Measurements from ENCODE around the gene MATN3.
A peak's percentile ranks its signal among the peaks of the same experiment; 100 is the strongest.
"Not testable (repeated sequence)": the region's sequence is repeated elsewhere in the genome, so short reads cannot be mapped to it uniquely, and the experiment has no call there.

MATN3 gene, protein sequence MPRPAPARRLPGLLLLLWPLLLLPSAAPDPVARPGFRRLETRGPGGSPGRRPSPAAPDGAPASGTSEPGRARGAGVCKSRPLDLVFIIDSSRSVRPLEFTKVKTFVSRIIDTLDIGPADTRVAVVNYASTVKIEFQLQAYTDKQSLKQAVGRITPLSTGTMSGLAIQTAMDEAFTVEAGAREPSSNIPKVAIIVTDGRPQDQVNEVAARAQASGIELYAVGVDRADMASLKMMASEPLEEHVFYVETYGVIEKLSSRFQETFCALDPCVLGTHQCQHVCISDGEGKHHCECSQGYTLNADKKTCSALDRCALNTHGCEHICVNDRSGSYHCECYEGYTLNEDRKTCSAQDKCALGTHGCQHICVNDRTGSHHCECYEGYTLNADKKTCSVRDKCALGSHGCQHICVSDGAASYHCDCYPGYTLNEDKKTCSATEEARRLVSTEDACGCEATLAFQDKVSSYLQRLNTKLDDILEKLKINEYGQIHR

DNA sequence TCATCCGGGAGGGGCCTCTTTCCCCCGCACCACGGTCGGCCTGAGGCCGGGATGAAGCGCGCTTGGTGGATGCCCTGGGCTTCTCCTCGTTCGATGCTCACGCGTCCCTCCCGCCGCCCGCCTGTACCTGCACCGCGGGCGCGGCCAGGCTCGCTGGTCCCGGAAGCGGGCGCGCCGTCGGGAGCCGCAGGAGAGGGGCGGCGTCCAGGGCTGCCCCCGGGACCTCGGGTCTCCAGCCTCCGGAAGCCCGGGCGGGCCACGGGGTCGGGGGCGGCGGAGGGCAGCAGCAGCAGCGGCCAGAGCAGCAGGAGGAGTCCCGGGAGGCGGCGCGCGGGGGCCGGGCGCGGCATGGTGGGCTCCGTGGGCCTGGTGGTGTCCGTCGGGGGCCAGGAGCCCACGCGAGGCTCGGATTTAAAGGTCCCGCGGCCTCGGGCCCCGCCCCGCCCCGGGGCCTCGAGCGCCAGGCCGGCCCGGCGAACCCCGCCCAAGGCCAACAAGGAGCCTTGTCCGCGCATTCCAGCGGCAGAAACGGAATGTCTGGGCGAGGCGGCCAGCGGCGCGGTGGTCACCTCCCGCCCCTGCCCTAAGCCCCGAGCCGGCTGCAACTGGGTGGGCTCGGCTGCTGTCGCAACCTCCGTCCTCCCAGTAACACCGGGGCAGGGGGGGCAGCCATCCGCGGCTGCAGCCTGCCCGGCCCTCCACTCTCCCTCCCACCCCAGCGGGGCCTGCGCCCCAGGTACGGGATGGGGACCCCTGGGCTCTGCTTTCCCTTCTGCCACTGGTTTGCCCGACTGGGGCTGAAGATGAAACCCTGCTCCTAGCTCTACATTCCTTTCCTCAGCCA, at the start of gene MATN3:
Gene MATN3 (minus strand): TSS at position 387 of the 844 bp plus-strand sequence. CDS start 37 bp downstream, at position 350.
- no peak for DNase-seq

DNA sequence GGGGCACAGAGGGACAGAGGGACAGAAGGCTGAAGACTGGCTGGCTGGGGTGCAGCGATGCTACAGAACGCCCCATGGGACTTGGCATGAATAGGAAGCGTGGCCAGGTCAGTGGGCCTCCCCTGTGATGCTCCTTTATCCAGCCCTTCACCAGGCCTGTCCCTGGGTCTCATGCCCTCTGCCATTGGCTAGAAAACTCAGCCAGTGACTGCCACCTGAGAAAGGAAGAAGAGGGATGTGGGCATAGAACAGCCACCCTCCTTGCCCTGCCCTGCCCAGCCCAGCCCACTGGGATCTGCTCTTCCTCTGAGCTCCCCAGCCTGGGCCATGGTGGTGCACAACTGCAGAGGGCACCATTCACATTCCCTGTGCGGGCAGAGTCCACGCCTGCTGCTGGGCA, 49.5 kb upstream of the MATN3 start:
- no peak for DNase-seq

DNA sequence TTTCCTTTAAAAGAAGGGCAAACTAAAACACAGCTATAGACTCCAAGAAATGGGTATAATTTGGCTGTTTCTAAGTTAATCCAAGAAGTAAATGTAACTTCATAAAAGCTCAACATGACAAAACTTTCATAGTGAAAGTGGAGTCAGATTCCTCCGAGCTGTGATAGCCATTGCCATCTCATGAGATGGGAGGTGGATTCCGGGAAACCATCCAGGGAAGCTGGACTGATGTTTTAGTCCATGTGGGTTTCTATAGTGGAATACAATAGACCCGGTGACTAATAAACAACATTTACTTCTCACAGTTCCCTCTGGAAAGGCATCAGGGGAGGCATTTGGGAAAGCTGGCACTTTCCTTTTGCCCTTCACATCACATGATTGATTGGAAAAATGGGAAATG, 49.0 kb upstream of the MATN3 start:
- DNase-seq: no peak

- DNase-seq: no peak
Observed at GRCh38 chr2:20060106-20060505, 47.6 kb upstream of the MATN3 start.

- DNase-seq: no peak
Observed at GRCh38 chr2:20057268-20057667, 44.8 kb upstream of the MATN3 start.

GRCh38 chr2:20054931-20055330, 42.5 kb upstream of the MATN3 start:
- DNase-seq: no peak

- no peak for DNase-seq
Observed at GRCh38 chr2:20054119-20054518, 41.7 kb upstream of the MATN3 start.

DNA sequence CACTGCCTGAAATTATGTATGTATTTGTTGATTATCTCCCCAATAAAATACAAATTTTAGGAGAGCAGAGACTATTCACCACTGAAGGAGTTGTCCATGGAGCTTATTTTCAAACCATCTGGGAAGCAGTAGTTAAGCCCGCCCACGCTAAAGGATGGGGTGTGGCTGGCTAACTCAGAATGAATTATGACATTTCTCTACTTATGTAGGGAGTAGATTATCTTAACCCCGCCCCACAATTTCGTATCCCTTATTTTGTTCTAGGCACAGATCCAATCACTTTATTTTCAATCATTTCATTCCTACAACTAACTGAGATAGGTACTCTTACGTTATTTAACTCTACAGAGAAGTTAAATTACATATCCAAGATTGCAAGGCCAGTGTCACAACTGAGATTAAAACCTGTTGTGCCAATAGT, 40.4 kb upstream of the MATN3 start:
- DNase-seq: peak; percentile 46

- peak; percentile 40 for DNase-seq
Observed at GRCh38 chr2:20052229-20052851, 39.9 kb upstream of the MATN3 start.

DNA sequence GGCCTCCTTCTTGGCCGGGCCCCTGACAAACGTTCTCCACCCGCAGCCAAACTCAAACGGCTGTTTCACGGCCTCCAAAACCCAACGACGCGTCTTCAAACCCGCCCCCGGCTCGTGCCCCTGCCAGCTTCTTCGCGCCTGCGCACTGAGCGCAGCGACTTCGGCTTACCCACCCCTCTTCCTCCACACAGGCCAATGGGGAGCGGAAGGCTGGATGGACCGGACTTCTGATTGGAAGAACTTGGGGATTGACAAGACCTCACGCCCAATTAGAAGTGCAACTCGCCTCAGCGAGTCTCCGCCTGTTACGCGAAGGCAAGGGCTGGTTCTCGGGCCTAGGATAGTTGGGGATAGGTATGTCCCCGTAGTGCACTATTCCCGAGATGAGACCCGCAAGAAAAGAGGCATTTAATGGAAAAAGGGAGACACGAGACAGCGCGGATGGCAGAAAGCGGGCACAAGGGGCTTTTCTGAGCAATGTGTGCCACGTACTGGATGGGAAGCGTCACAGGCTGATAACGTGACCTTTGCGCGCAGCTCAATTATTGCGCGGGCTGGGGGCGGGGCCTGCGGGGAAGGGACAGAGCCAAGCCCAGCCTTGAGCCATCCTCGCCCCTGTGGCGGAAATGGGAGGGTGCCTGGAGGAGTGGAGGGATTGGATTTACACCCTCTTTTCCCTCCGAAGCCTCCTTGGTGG, 39.2 kb upstream of the MATN3 start, which contains the start of gene LAPTM4A:
Gene LAPTM4A (minus strand): TSS at position 97 of the 697 bp plus-strand sequence. CDS start 108 bp downstream, outside the sequence.
- peak; percentile 97 for DNase-seq

DNA sequence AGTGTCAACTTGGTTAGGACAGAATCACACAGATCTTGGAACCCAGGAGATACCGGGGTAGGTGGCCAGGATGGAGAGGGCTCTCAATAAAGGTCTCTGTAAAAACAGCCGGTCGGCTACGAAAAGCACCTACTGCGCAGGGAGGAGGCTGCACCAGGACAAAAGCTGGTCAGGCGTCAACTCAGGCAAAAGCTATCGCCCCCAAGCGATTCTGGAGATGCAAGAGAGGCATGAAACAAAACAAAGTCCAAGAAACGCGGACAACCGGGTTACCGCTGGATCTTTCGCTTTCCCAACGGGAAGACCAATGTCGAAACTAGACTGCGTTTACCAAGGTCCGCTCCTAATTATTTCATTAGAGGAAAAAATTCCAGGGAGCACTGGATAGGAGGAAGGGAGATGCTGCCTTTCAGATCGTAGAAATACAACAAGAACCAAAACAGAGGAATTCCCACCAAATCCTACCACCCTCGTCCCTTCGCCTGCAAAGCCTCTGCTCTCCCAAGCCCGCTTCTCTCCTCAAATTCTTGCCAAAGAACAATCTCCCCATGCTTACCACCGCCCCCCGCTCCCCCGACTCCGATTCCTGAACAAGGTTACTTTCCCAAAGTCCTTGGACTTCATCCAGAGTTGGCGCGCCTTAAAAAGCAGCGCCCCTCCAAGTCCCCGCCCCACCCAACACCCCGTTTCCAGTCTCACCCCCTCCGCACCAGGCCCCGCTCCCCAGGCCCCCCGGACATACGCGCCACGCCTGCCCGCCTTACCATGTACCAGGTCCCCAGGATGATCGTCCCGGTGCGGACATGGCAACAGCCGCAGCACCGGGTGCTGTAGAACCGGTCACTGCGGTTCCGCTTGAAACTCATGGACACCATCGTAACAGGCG, 38.4 kb upstream of the MATN3 start:
- DNase-seq: peak; percentile 32

DNA sequence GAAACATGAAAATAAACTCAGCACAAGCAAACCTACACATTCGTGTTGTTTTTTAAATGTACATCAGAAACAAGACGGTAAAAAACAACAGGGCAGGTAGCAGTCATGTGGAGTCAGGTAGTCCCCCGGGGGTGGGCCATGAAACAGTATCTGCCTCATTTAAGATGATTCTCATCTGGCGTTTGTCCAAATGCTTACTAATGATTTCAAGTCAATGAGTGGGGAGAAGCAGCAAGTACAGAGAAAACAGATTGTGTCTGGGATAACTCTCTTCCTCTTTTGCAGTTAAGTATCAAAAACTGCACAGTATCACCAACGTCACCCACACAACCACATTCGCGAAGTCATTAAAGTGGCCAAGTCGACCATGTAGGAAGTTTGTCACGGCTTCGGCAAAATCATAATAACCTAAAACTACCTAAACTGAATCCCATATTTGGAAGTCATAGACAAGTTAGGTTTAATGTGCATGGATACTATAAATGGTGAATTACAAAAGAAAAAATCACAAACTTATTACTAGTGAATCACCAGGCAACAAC, 37.7 kb upstream of the MATN3 start:
- DNase-seq: peak; percentile 66

- no peak for DNase-seq
Observed at GRCh38 chr2:20049637-20050036, 37.2 kb upstream of the MATN3 start.

DNA sequence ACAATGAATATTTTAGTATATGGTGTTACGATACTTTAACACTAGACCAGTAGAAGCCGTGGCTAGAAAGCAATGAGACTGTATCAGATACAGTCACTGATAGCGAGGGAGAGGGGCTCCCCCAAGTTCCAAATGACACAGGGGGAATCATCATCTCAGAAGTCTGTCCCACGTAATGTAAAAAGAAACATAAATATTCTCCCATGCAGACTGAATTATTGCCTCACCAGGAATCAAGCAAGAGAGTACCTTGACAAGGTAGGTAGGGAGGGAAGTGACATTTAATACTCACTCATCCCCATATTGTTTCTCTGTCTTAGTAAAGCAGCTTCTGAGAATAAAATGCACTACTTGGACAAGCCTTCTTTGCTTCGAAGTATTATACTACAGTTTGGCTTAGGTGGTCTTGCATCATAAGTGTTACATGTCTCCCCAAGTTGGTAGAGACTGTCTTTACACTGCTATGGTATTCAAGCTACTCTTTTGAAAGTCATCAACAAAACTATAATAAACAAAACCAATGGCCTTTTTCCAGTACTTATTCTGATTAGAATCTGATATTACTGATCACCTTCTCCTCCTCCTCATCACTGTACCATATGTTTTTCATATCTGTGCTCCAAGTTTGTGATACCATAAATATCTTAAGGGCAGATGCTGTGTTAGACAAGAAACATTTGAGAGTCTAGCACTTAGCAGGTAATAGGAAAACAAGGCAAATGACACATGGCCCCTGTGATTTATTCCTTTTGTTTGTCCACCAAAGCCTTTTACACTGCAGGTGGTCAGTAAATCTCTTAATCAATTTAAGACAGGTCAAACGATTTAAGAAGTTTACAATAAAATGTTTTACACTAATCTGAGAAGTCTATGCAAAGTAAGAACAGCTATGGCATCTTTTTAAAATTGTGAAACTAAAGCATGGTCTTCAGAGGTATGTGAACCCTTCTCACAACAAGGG, 36.3 kb upstream of the MATN3 start:
- no peak for DNase-seq

DNA sequence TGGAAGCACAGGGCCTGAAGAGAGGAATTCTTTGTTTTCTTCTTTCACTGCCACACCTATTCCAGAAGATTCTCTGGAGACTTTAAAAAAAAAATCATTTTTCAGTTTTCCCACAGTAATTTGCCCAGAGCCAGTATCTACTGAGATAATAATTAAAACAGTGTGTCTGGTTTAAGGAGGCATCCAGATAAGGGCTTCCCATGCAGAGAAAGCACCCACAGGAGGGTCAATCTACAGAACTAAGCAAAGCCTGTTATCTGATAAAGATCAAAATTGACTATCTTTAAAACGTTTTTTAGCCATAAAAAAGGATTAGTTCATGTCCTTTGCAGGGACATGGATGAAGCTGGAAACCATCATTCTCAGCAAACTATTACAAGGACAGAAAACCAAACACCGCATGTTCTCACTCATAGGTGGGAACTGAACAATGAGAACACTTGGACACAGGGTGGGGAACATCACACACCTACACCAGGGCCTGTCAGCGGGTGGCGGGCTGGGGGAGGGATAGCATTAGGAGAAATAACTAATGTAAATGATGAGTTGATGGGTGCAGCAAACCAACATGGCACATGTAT, 33.3 kb upstream of the MATN3 start:
- not testable (repeated sequence) for DNase-seq

DNA sequence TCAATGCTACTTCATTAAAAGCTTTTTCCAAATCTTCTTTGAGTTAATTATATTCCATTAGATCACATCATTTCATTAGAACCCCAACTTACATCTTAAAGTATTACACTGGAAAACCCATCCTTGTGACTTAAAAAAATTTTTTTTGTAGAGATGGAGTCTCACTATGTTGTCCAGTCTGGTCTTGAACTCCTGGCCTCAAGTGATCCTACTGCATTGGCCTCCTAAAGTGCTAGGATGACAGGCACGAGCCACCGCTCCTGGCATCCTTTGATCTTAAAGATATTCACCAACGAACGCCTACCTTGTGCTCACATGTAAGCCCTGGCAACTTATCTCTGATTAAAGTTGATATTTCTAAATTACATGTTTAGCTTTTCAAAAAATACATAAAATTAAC, 32.3 kb upstream of the MATN3 start:
- DNase-seq: no peak

- no peak for DNase-seq
Observed at GRCh38 chr2:20042531-20042930, 30.1 kb upstream of the MATN3 start.

DNA sequence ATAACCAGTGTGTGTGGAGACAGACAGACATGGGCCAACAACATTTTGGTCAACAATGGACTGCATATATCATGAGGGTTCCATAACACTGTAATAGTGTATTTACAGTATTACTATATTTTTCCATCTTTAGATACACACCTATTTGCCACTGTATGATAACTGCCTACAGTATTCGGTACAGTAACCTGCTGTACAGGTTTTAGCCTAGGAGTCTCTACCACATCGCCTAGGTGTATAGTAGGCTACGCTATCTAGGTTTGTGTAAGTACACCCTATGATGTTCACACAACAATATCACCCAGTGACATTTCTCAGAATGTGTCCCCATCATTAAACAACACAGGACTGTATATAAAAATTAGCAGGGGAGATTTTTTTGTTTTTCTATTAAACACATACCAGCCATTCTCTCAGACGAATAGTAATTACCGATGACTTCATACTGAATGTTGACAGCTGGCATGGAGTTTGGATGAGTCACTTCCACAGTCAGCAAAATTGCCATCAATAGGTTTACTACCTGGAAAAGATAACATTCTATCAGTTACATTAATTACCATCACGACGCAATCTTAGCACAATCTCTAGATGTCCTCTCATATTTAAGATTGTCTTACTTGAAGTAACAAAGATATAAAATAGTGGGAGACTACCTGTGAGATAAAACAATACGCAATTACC, 28.2 kb upstream of the MATN3 start:
- no peak for DNase-seq

GRCh38 chr2:20037660-20038059, 25.2 kb upstream of the MATN3 start:
- DNase-seq: no peak

All from NCI-H748 treated with DMSO at 0.1 percent for 48 hours (cell line).